GM10266 (cell line): ENCODE data around the gene ACRBP.

Experiments used
- DNase-seq: peaks from one replicate; pipeline ENCODE4 v3.0.0; 2012; ENCODE audit errors: extremely low spot score
- CTCF ChIP-seq: IDR thresholded peaks from 2 replicates; pipeline ENCODE4 v1.5.1; 2012; ENCODE audit warnings: mild to moderate bottlenecking, low read depth; ENCODE audit not compliant: control insufficient read depth, insufficient read depth; ENCODE audit errors: missing control alignments

Gene ACRBP

DNA sequence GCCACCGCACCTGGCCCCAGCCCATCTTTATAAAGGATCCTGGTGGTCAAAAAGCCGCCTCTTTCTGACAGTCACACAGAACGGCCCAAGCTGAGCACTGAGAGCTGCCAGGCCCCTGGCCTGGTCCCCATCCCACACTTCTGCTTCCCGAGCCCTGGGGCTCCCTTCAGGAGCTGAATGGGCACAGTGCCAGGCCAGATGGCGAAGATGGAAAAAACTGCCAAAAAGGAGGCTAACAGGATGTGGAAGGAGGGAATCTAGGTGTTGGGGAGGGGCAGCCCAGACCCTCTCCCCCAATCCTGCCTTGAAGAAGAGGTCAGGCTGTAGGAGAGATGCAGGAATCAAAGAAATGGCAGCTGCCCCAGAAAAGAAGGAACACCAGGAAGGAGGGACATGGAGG is 16.5 kb downstream of the ACRBP start:
- TF ChIP-seq CTCF, result no peak
- no peak for DNase-seq

- DNase-seq, result no peak
These were observed 19.6 kb downstream of the ACRBP start for GRCh38 chr12:6627616-6628015.

DNA sequence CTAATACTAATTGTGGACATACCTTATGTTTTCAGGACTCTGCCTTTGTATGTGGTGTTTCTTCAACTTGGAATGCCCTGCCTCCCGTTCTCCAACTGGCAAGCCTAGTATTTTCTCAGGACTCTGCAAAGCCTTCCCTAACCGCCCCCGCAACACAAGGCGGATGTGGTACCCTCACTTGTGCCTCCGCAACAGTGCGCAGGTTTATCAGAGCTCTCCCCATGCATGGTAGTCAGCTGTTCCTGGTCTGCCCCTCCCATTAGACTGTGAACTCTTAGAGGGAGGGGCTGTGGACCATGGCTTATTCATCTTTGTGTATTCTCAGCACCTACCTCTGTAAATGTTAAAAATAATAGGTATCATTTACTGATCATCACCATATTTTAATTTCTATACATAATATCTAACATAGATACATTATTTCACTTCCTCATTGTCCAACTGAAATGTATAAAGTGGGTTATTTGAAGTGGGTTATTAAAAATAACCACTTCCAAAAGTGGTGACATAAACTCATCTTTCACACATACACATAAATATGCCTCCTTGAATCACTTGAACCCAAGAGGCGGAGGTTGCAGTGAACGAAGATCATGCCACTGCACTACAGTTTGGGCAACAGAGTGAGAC is 20.5 kb downstream of the ACRBP start:
- no peak for DNase-seq
- TF ChIP-seq CTCF, result no peak

More at GRCh38 chr12:6627616-6628015, 19.6 kb downstream of the ACRBP start:
- no peak for TF ChIP-seq CTCF

DNA sequence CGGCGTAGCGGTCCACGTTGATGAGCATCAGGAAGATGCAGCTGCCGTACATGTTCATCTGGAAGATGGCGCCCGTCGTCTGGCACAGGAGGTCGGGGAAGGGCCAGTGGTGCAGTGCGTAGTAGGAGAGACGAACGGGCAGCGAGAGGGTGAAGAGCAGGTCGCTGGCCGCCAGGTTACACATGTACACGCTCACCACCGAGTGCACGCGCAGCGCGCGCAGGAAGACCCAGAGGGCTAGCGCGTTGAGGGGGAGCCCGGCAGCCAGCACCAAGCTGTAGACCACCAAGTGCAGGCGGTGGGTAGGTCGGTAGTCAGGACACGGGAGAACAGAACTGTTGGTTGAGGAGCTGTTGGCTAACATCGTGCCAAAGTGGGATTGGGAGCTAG is 26.4 kb downstream of the ACRBP start:
- no peak for DNase-seq
- TF ChIP-seq CTCF, result no peak

- no peak for DNase-seq
- TF ChIP-seq CTCF, result peak; percentile 19
These were observed 26.9 kb downstream of the ACRBP start for GRCh38 chr12:6620137-6620884.

- DNase-seq, result no peak
- no peak for TF ChIP-seq CTCF
These were observed 28.6 kb downstream of the ACRBP start for GRCh38 chr12:6618483-6619225.
